CD4-positive, alpha-beta T cell (primary cell): ENCODE data around the gene DACT3. TPM values are rescaled to one million over a fixed set of nuclear protein-coding genes. Genes with fewer than 3 reads are reported as not detected.

Experiments used
- ATAC-seq: fragments of 200-7000 bp; cut with Tn5 transposase; one replicate; pipeline ENCODE4 v1.10.0; 2022; ENCODE audit warnings: mild to moderate bottlenecking; ENCODE audit not compliant: poor library complexity
- CTCF ChIA-PET: fragments of 350-600 bp; sonication (Branson Sonifier 250); formaldehyde crosslinking; loops from one replicate; lab custom pipeline; 2021; ENCODE audit warnings: antibody characterized with exemption, inconsistent platforms; lab: Charles Lee
- POLR2A ChIA-PET: fragments of 350-600 bp; sonication (Branson Sonifier 250); formaldehyde crosslinking; loops from one replicate; lab custom pipeline; 2021; ENCODE audit warnings: antibody characterized with exemption, inconsistent platforms; lab: Charles Lee
- DNase-seq, 14 experiments: peaks; one replicate each; pipeline ENCODE4 v3.0.0-alpha.2; 2013 to 2020; ENCODE audit warnings: mixed read lengths in 2 of 14
- H3K27ac ChIP-seq, 2 donors: one replicate each; pipeline versions ENCODE4 v1.5.1 to v1.7.0; 2013; ENCODE audit warnings: low read length in 2 of 2, low read depth in 1 of 2, mild to moderate bottlenecking in 1 of 2
- H3K27me3 ChIP-seq, 2 experiments: 1 replicate in 1 of 2; 2 replicates in 1 of 2; pipeline versions ENCODE4 v1.6.1 to v1.7.0; 2013; ENCODE audit warnings: low read length in 2 of 2, control low read depth in 1 of 2, mild to moderate bottlenecking in 1 of 2, moderate library complexity in 1 of 2; ENCODE audit not compliant: insufficient read depth in 2 of 2, control insufficient read depth in 1 of 2
- H3K36me3 ChIP-seq: one replicate; pipeline ENCODE4 v1.6.1; 2013; ENCODE audit warnings: low read length, control low read depth; ENCODE audit not compliant: insufficient read depth
- H3K4me1 ChIP-seq: one replicate; pipeline ENCODE4 v1.6.1; 2013; ENCODE audit warnings: low read length, control low read depth; ENCODE audit not compliant: insufficient read depth
- H3K4me3 ChIP-seq: one replicate; pipeline ENCODE4 v1.5.1; 2013; ENCODE audit warnings: mild to moderate bottlenecking, low read length, moderate library complexity
- H3K9me3 ChIP-seq, 2 experiments: 1 replicate in 1 of 2; 2 replicates in 1 of 2; pipeline versions ENCODE4 v1.6.1 to v1.7.0; 2013; ENCODE audit warnings: low read length in 2 of 2, mild to moderate bottlenecking in 2 of 2, control low read depth in 1 of 2, moderate library complexity in 1 of 2; ENCODE audit not compliant: control insufficient read depth in 1 of 2, insufficient read depth in 1 of 2
- H3K27ac Mint-ChIP-seq: one replicate; pipeline ENCODE4 v1.8.0; 2020; ENCODE audit warnings: mixed read lengths
- H3K27me3 Mint-ChIP-seq: one replicate; pipeline ENCODE4 v1.8.0; 2021; ENCODE audit warnings: mixed read lengths
- H3K36me3 Mint-ChIP-seq: one replicate; pipeline ENCODE4 v1.8.0; 2021; ENCODE audit warnings: low read depth, mixed read lengths
- H3K4me1 Mint-ChIP-seq: one replicate; pipeline ENCODE4 v1.8.0; 2021; ENCODE audit warnings: low read depth, mixed read lengths
- H3K4me3 Mint-ChIP-seq: one replicate; pipeline ENCODE4 v1.8.0; 2020; ENCODE audit warnings: mild to moderate bottlenecking, mixed read lengths
- H3K9me3 Mint-ChIP-seq: one replicate; pipeline ENCODE4 v1.8.0; 2020; ENCODE audit warnings: mixed read lengths
- CTCF ChIP-seq: fragments of 200-600 bp; IDR thresholded peaks from one replicate; pipeline ENCODE4 v1.8.0; 2022; ENCODE audit warnings: antibody characterized with exemption, mild to moderate bottlenecking
- intact Hi-C, 2 experiments: fragments of 100-400 bp; cut with DNase I in 1 of 2; cut with micrococcal nuclease in 1 of 2; formaldehyde crosslinking; loops; one replicate each; pipeline versions ENCODE4 v1.15.1 to v1.9.0; 2023 to 2025; cut with DNase I, micrococcal nuclease
- total RNA-seq, 174 experiments: library from RNA in 2 of 174; stranded (reverse) in 2 of 174; gene quantifications; one replicate each; pipeline ENCODE4 v1.2.3 and lab custom pipeline; 2021 to 2026

The DACT3 gene
- total RNA-seq, 2 experiments from 2014 or later, result 0.11 TPM

- H3K4me1 Mint-ChIP-seq, result peaks cover 63% of the 10 kb centered on the region
- peaks cover 94% of the 10 kb centered on the region for H3K4me1 ChIP-seq
- H3K4me3 Mint-ChIP-seq, result no peak overlapping the region
- CTCF ChIA-PET, result interaction anchor here (1.4 to 2.3 kb wide), 3 partner anchors 9 to 41 kb away, joined by 4 to 10 read pairs (median 7); no protein-coding TSS in a partner anchor
- intact Hi-C loops, result no loop called here
- H3K27ac ChIP-seq, result peak overlapping the region in 1 of 2 donors; percentile 51
- H3K9me3 ChIP-seq, result no peaks in the 10 kb centered on the region
- no peak overlapping the region for H3K4me3 ChIP-seq
- no peaks in the 10 kb centered on the region for H3K36me3 ChIP-seq
- H3K27me3 Mint-ChIP-seq, result no peaks in the 10 kb centered on the region
- H3K27me3 ChIP-seq, result no peaks in the 10 kb centered on the region
- H3K9me3 Mint-ChIP-seq, result no peaks in the 10 kb centered on the region
- DNase-seq (no peak), ATAC-seq (no peak)
- H3K27ac Mint-ChIP-seq, result peak overlapping the region; percentile 20
- no peaks in the 10 kb centered on the region for H3K36me3 Mint-ChIP-seq
- TF ChIP-seq CTCF, result no peak
- POLR2A ChIA-PET, result interaction anchor here (1.1 to 2.1 kb wide), 4 partner anchors 8 to 20 kb away, joined by 3 to 10 read pairs (median 6); partner anchors contain the start of gene CALM3
Measured at GRCh38 chr19:46620716-46621115, 40.3 kb downstream of the DACT3 start.

GRCh38 chr19:46620267-46620666, 40.7 kb downstream of the DACT3 start:
- ChIA-PET CTCF (interaction anchor here (1.4 to 1.9 kb wide), 2 partner anchors 8 to 42 kb away, joined by 5 to 10 read pairs; no protein-coding TSS in a partner anchor), POLR2A (interaction anchor here (0.6 to 2.1 kb wide), 6 partner anchors 9 to 529 kb away, joined by 3 to 10 read pairs (median 4); partner anchors contain the start of gene CALM3)
- H3K4me3 Mint-ChIP-seq, result peak overlapping the region; percentile 56
- Histone ChIP-seq H3K27me3 (no peaks in the 10 kb centered on the region), H3K4me1 (peaks cover 91% of the 10 kb centered on the region), H3K27ac (peak overlapping the region; percentile 40 to 51), H3K4me3 (no peak overlapping the region), H3K9me3 (no peaks in the 10 kb centered on the region), H3K36me3 (no peaks in the 10 kb centered on the region)
- no peaks in the 10 kb centered on the region for H3K27me3 Mint-ChIP-seq
- TF ChIP-seq CTCF, result no peak
- H3K27ac Mint-ChIP-seq, result peak overlapping the region; percentile 89
- H3K4me1 Mint-ChIP-seq, result peaks cover 62% of the 10 kb centered on the region
- no peaks in the 10 kb centered on the region for H3K36me3 Mint-ChIP-seq
- ATAC-seq, result no peak
- intact Hi-C loops, result no loop called here
- DNase-seq, result no peak
- H3K9me3 Mint-ChIP-seq, result no peaks in the 10 kb centered on the region

GRCh38 chr19:46618670-46619231, 42.2 kb downstream of the DACT3 start:
- Histone ChIP-seq H3K4me1 (peaks cover 88% of the 10 kb centered on the region), H3K27ac (peak overlapping the region in 1 of 2 donors; percentile 71), H3K9me3 (no peaks in the 10 kb centered on the region), H3K27me3 (no peaks in the 10 kb centered on the region), H3K4me3 (no peak overlapping the region), H3K36me3 (no peaks in the 10 kb centered on the region)
- peak in 3 of 14 experiments; percentile 25 to 77 (median 74) for DNase-seq
- H3K4me1 Mint-ChIP-seq, result peaks cover 59% of the 10 kb centered on the region
- no peaks in the 10 kb centered on the region for H3K27me3 Mint-ChIP-seq
- TF ChIP-seq CTCF, result no peak
- CTCF ChIA-PET, result interaction anchor here (1.9 kb wide), 1 partner anchor 10 kb away, joined by 5 read pairs; no protein-coding TSS in a partner anchor
- peak overlapping the region; percentile 65 for H3K4me3 Mint-ChIP-seq
- peak; percentile 16 for ATAC-seq
- POLR2A ChIA-PET, result interaction anchor here (0.7 to 2.1 kb wide), 6 partner anchors 7 to 95 kb away, joined by 3 to 10 read pairs (median 3); partner anchors contain the start of gene DACT3
- no peaks in the 10 kb centered on the region for H3K9me3 Mint-ChIP-seq
- peak overlapping the region; percentile 89 for H3K27ac Mint-ChIP-seq
- intact Hi-C loops, result loop anchor here in 1 of 2 experiments (10.0 kb wide), 1 partner anchor 1746 kb away; the partner anchor contains the start of genes SYNGR4 and TMEM143
- no peaks in the 10 kb centered on the region for H3K36me3 Mint-ChIP-seq
